ENCODE results near the gene BTBD3.

BTBD3 gene

DNA sequence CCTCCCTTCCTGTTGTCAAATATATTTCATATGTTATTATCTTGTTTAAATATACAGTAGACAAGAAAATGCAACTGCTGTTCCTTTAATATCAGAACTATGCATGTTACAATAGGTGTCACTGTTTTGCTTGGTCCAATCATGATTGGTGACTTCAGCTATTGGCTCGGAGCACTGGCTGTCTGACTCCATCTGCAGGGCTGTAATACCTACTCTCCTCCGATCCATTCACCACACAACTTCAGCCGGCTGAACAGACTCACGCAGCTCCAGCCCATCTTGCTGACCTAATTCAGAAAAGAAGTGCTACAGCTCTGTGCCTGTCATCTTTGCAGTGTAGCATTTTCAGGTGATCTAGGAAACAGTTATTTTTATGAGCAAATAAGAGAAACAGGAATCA, at the start of gene BTBD3:
Gene BTBD3 (plus strand): TSS at position 231 of the 400 bp plus-strand sequence. CDS start 383 bp downstream, outside the sequence.
- Mint-ChIP-seq H3K9me3 (no peaks in the 10 kb centered on the region), H3K36me3 (ENCODE audit: low read depth) (peaks cover 2% of the 10 kb centered on the region), H3K4me3 (no peak within 1 kb of the TSS), H3K27ac (no peak within 1 kb of the TSS), H3K27me3 (no peaks in the 10 kb centered on the region), H3K4me1 (ENCODE audit: low read depth) (peaks cover 10% of the 10 kb centered on the region)
- no peak for DNase-seq

DNA sequence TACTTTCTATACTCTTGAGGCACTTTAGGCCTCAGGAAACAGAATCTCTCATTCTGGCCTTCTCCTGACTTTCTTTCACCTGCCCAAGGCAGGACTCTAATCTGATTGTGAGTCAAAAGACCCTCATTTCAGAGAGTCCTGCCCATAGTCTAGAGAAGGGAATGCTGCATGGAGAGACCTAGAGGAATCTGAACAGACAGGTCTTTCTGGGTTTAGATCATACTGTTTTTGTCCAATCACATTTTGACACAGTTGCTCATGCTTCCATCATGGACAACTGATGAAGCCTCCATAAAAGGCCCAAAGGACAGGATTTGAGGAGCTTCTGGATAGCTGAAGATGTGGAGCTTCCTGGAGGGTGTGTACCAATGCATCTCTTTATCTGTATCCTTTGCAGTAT, 48.1 kb upstream of the BTBD3 start:
- no peaks in the 10 kb centered on the region for H3K36me3 Mint-ChIP-seq (ENCODE audit: low read depth)
- H3K9me3 Mint-ChIP-seq = peaks cover 4% of the 10 kb centered on the region
- no peak overlapping the region for H3K4me3 Mint-ChIP-seq
- no peaks in the 10 kb centered on the region for H3K27me3 Mint-ChIP-seq
- DNase-seq = no peak
- H3K4me1 Mint-ChIP-seq (ENCODE audit: low read depth) = no peaks in the 10 kb centered on the region
- H3K27ac Mint-ChIP-seq = no peak overlapping the region

DNA sequence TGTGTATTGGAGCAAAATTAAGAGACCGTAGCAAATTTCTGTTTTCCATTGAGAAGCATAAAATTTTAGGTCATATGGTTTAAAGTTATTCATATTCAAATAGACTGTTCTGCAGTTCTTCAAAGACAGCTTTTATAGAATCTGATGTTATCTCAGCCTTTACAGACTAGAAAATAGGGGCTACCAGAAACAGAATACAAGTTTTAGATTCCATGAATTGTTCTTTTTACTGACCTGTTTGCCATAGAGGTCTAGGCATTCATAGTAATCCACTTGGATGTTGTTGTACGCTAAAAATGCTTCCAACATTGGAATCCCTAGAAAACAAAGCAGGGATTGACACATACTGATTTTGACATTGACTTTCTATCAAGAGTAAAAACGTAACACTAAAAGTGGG, 47.3 kb upstream of the BTBD3 start:
- DNase-seq = no peak
- no peaks in the 10 kb centered on the region for H3K36me3 Mint-ChIP-seq (ENCODE audit: low read depth)
- H3K27me3 Mint-ChIP-seq = no peaks in the 10 kb centered on the region
- H3K9me3 Mint-ChIP-seq = peaks cover 4% of the 10 kb centered on the region
- H3K4me1 Mint-ChIP-seq (ENCODE audit: low read depth) = no peaks in the 10 kb centered on the region
- no peak overlapping the region for H3K4me3 Mint-ChIP-seq
- H3K27ac Mint-ChIP-seq = no peak overlapping the region

DNA sequence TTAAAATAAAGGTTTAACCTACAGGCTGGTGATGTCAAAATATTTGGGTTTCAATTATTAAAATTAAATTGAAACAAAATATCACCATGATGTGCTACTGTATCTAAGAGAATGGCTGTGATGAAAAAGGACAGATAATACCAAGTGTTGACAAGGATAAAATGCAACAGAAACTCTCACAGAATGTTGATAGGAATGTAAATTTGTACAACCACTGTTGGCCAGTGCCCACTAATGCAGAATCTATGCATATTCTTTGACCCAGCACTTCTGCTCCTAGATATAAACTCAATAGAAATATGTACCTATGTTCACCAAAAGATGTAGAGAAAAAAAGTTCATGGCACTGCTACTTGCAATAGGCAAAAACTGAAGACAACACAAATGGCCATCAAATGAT, 41.1 kb upstream of the BTBD3 start:
- no peaks in the 10 kb centered on the region for H3K4me1 Mint-ChIP-seq (ENCODE audit: low read depth)
- H3K4me3 Mint-ChIP-seq = no peak overlapping the region
- H3K9me3 Mint-ChIP-seq = peaks cover 2% of the 10 kb centered on the region
- DNase-seq = no peak
- H3K27ac Mint-ChIP-seq = no peak overlapping the region
- H3K36me3 Mint-ChIP-seq (ENCODE audit: low read depth) = no peaks in the 10 kb centered on the region
- H3K27me3 Mint-ChIP-seq = no peaks in the 10 kb centered on the region

DNA sequence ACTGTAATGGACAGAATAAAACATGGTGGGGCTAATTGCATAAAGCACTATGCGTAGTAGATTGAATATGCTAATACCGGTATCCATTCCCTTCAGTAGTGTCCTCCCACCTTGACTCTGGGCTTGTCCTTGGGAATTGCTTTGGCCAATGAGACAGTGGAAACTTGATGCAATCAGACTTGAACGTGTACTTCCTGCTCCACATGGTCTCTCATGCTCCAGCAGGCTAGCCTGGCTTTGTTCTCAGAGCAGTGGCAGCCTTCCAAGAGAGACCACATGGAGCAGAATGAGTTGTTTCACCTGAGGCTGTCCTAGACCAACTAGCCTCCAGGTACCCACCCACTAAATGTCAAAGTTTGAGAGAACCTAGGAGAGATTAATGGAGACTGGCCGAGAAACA, 37.0 kb upstream of the BTBD3 start:
- Mint-ChIP-seq H3K9me3 (no peaks in the 10 kb centered on the region), H3K27ac (no peak overlapping the region), H3K4me3 (no peak overlapping the region), H3K27me3 (peaks cover 7% of the 10 kb centered on the region), H3K36me3 (ENCODE audit: low read depth) (no peaks in the 10 kb centered on the region), H3K4me1 (ENCODE audit: low read depth) (no peaks in the 10 kb centered on the region)
- DNase-seq = no peak

DNA sequence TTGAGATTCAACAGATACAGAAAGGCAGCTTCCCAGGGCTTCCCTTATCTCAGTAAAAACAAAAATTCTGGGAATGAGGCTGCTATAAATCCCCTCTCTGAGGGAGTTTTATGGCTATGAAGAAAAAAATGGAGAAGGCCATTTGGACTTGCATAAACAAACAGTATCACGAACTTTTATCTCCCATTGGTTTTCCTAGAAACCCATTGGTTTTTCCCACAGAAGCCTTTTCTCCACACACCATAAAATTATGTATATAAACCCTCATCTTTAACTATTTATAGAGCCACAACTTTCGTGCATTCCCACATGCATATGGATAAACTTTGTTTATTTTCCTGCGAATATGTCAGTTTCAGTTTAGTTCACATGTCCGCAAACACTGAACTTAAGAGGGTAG, 36.2 kb upstream of the BTBD3 start:
- Mint-ChIP-seq H3K27me3 (peaks cover 7% of the 10 kb centered on the region), H3K4me1 (ENCODE audit: low read depth) (no peaks in the 10 kb centered on the region), H3K4me3 (no peak overlapping the region), H3K27ac (no peak overlapping the region), H3K9me3 (no peaks in the 10 kb centered on the region), H3K36me3 (ENCODE audit: low read depth) (no peaks in the 10 kb centered on the region)
- DNase-seq = no peak

DNA sequence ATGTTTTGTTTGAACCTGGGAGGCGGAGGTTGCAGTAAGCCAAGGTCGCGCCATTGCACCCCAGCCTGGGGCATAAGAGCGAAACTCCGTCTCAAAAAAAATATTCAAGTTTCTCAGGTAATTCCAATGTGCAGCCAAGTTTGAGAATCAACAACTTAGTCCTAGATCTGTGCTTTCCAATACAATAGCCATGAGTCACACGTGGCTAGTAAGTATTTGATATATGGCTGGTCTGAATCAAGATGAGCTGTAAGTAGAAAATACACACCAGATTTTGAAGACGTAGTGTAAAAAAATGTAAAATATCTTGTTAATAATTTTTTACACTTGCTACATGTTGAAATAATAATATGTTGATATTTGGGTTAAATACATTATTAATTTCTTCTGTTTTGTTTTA, 35.0 kb upstream of the BTBD3 start:
- peaks cover 7% of the 10 kb centered on the region for H3K27me3 Mint-ChIP-seq
- no peaks in the 10 kb centered on the region for H3K9me3 Mint-ChIP-seq
- no peak overlapping the region for H3K4me3 Mint-ChIP-seq
- no peak overlapping the region for H3K27ac Mint-ChIP-seq
- H3K4me1 Mint-ChIP-seq (ENCODE audit: low read depth) = no peaks in the 10 kb centered on the region
- H3K36me3 Mint-ChIP-seq (ENCODE audit: low read depth) = no peaks in the 10 kb centered on the region
- no peak for DNase-seq

DNA sequence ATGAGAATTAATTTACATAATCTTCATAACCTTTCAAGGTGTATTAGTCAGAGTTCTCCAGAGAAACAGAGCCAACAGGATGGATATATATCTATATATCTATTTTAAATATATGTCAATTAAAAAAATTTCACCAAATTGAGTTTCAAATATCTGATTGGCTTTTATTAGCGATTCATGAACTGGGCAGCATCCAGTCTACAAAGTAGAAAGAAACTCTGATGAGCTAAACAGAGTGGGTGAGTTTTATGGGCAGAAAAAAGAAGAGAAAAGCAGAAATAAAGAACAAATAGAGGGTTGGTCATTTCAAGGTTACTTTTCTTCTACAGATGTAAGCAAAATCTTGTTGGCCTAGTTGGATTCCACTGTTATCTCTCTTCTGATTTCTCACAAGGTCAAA, 29.0 kb upstream of the BTBD3 start:
- Mint-ChIP-seq H3K36me3 (ENCODE audit: low read depth) (no peaks in the 10 kb centered on the region), H3K4me1 (ENCODE audit: low read depth) (peaks cover 19% of the 10 kb centered on the region), H3K4me3 (no peak overlapping the region), H3K27ac (no peak overlapping the region), H3K9me3 (peaks cover 6% of the 10 kb centered on the region), H3K27me3 (peaks cover 30% of the 10 kb centered on the region)
- DNase-seq = no peak

DNA sequence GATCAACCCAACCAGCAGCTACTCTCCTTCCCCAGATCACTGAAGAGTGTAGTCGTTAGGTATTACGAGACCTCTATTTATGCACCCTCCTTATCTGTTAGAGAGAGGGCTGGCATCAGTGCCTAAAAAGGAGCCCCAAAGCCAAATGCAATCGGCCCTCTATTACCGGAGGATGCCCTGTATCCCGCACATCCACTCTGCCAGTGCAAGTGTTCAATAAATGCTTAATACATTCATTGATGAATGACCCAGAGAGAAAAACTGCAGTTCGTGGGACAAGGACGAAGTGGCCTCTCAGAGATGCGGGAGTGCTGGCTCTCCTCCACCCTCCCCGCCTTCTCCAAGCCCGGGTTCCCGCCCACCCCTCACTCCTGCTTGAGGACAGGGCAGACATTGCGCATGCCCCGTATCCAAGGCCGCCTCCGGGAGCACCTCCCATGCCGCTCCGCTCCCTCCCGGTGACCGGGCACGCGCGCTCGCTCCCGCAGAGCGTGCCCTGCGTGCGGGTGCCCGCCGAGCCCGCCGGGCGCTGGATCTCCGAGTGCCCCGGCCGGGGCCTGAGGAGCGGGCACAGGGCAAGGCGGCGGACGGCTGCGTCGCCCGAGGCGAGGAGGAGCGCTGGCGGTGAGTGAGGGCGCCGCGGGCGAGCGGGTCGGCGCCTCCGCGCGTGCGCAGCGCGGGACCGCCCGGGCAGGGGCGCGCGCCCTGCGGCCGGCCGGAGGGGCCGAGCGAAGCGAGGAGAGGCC, 27.2 kb upstream of the BTBD3 start:
- H3K4me3 Mint-ChIP-seq = peak overlapping the region; percentile 71
- H3K9me3 Mint-ChIP-seq = peaks cover 6% of the 10 kb centered on the region
- H3K27me3 Mint-ChIP-seq = peaks cover 32% of the 10 kb centered on the region
- peak; percentile 72 for DNase-seq
- no peak overlapping the region for H3K27ac Mint-ChIP-seq
- H3K4me1 Mint-ChIP-seq (ENCODE audit: low read depth) = peaks cover 19% of the 10 kb centered on the region
- H3K36me3 Mint-ChIP-seq (ENCODE audit: low read depth) = no peaks in the 10 kb centered on the region

DNA sequence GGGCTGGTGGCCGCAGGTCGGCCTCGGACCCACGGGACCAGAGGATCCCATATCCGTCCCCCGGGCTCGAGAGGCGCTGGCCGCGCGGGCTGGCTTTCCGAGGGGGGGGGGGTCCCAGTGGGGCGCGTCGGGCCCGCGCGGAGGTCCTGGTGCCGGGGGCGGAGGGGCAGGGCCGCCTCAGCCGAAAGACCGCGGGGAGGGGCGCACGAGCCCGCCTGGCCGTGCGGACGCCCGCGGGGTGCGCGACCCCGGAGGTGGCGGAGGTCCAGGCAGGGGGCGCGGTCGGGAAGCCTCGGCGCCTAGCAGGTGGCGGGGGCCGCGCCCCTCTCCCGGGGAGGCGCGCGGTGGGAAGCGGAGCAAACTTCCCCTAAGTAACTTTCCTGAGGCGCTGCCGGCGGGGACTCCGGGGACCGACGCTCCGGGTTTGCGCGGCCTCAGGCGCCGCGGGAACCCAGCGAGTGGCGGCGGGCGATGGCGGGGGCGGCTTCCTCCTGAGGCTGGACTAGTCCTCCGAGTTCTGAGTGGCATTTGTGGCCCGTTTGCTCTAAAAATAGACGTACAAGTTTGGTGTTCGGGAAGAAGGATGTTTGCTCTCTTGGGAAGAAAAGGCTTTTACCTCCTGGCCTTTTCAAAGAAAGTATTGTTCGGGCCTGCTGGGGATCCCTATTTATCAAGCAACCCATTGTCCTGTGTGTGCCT, 26.5 kb upstream of the BTBD3 start:
- peaks cover 32% of the 10 kb centered on the region for H3K27me3 Mint-ChIP-seq
- H3K4me1 Mint-ChIP-seq (ENCODE audit: low read depth) = peaks cover 19% of the 10 kb centered on the region
- peak overlapping the region; percentile 23 for H3K27ac Mint-ChIP-seq
- DNase-seq = peak; percentile 34
- H3K4me3 Mint-ChIP-seq = peak overlapping the region; percentile 78
- peaks cover 6% of the 10 kb centered on the region for H3K9me3 Mint-ChIP-seq
- H3K36me3 Mint-ChIP-seq (ENCODE audit: low read depth) = no peaks in the 10 kb centered on the region

DNA sequence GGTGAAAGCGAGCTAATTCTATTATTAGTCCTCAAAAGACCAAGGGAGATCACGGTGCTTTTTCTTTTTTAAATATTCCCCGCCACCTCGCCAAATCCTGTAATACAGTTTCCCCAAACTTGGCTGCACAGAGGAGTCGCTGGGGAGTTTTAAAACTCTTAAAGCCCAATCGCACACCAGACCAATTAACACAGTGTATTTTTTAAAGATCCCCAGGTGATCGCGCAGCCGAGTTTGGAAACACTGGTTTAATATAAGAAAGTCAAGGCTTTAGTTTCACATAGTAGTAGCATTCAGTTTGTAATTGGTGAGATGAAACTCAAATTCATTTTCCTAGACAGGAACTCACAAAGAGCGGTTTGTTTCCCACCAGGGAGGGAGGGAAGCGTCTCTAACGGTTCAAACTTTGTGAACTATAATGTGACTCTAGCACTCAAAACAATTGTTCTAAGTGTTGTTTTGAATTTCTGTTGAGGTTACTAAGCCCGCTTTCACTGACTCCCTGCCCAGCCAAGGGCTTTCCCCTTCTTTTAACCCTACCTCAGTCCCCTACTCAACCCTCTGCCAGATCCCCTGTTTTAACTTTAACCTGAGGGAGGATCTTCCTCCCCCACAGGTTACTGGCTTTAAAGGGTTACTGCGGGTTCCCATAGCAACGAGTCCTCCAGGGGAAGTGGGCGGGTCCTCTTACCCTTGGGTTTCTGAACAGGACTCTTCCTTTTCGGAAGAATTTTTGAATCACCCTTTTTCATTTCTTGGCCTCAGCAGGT, 25.7 kb upstream of the BTBD3 start:
- Mint-ChIP-seq H3K4me3 (peak overlapping the region; percentile 78), H3K27ac (peak overlapping the region; percentile 35), H3K9me3 (peaks cover 6% of the 10 kb centered on the region), H3K27me3 (peaks cover 32% of the 10 kb centered on the region), H3K36me3 (ENCODE audit: low read depth) (no peaks in the 10 kb centered on the region), H3K4me1 (ENCODE audit: low read depth) (peaks cover 19% of the 10 kb centered on the region)
- DNase-seq = peak; percentile 39

DNA sequence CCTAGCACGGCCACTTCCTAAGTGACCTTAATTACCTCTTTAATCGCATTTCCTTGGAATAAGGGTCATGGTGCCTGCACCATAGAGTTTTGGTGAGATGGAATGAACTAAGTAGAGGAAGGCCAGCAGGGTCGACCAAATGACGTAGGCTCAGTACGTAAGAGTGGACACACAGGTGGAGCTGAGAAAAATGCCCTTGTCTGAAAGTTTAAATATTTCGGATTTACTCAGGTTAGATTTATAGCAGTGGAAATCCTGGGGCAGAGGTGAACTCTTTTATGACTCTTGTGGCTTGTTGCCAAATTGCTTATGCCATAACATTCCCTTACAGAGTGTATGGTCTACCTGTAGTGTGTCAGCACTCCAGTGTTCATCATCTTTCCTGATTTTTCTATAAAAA, 23.6 kb upstream of the BTBD3 start:
- Mint-ChIP-seq H3K9me3 (peaks cover 6% of the 10 kb centered on the region), H3K4me1 (ENCODE audit: low read depth) (peaks cover 19% of the 10 kb centered on the region), H3K4me3 (no peak overlapping the region), H3K27ac (no peak overlapping the region), H3K36me3 (ENCODE audit: low read depth) (no peaks in the 10 kb centered on the region), H3K27me3 (peaks cover 29% of the 10 kb centered on the region)
- DNase-seq = no peak

DNA sequence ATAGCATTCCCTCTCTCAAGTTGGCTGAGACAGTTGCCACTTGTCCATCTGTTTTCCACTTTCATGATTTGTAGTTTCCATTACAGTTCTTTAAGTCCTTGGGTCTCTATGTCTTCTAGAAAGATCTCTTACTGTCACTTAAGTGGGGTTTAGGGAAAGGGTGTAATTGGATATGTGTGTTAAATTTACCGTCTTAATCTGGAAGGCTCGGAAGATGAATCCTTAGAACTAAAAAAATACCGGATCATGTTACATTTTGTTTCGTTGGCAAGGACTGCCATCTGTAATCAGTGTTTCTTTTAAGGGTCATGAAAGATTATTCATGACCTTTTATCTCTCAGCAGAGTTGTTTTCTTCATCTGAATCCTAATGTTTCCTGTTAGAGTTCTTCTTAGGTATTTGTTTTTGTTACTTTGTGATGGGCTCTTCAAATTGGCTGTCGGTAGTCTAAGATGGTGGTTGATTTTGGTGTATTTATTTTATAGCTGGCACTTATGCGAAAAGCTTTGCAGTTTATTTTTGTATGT, 21.8 kb upstream of the BTBD3 start:
- H3K4me3 Mint-ChIP-seq = no peak overlapping the region
- DNase-seq = no peak
- H3K9me3 Mint-ChIP-seq = no peaks in the 10 kb centered on the region
- no peaks in the 10 kb centered on the region for H3K36me3 Mint-ChIP-seq (ENCODE audit: low read depth)
- no peak overlapping the region for H3K27ac Mint-ChIP-seq
- H3K4me1 Mint-ChIP-seq (ENCODE audit: low read depth) = peaks cover 14% of the 10 kb centered on the region
- peaks cover 15% of the 10 kb centered on the region for H3K27me3 Mint-ChIP-seq

DNA sequence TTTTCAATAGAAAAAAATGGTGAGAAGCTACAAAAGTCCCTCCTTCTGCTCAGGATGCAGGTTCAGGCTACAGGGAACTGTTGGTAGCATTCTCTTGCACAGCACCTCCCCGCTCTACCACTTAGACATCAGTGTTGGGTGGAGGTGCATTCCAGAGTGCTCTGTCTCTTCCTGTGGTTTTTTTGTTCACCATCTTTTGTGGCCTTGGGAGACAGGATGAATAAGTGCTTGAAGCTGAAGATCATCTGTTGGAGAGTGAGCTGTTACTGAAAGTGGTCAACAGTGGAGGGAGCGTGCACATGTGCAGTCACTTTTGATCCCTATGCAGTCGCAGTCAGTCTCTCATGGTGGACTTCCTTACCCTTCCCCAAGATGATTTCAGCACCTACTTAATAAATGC, 16.6 kb upstream of the BTBD3 start:
- no peak for DNase-seq
- H3K36me3 Mint-ChIP-seq (ENCODE audit: low read depth) = no peaks in the 10 kb centered on the region
- H3K4me1 Mint-ChIP-seq (ENCODE audit: low read depth) = no peaks in the 10 kb centered on the region
- no peaks in the 10 kb centered on the region for H3K9me3 Mint-ChIP-seq
- H3K4me3 Mint-ChIP-seq = no peak overlapping the region
- H3K27ac Mint-ChIP-seq = no peak overlapping the region
- no peaks in the 10 kb centered on the region for H3K27me3 Mint-ChIP-seq
